Measurements from ENCODE around the gene POMC.
"Not testable (repeated sequence)": the region's sequence is repeated elsewhere in the genome, so short reads cannot be mapped to it uniquely, and the experiment has no call there.

GRCh38 chr2:25140535-25140934, 27.8 kb downstream of the POMC start:
- TF ChIP-seq BHLHE40 (IDR thresholded peaks at IDR 0.05; ENCODE audit: low read depth, low read length); CTCF (conservative IDR thresholded peaks at IDR 0.05; ENCODE audit: low read depth, low read length); USF2 (IDR thresholded peaks at IDR 0.05; ENCODE audit: low read depth, low read length); RAD21 (IDR thresholded peaks at IDR 0.05; ENCODE audit: low read length); POLR2A (IDR thresholded peaks at IDR 0.05; ENCODE audit: low read depth, low read length); CEBPB (IDR thresholded peaks at IDR 0.05; ENCODE audit: low read depth, low read length): not testable (repeated sequence)
